Stimulated activated naive CD8-positive, alpha-beta T cell treated with anti-CD3 and anti-CD28 coated beads, Interleukin-15, amount 100 ng/mL, for 72 hours (primary cell): ENCODE results near the gene DTNB.
A peak's percentile ranks its signal among the peaks of the same experiment; 100 is the strongest.

Experiments
- ATAC-seq: fragments of 150-1000 bp; cut with Tn5 transposase; 2 replicates; pipeline ENCODE4 v1.10.0; 2021; ENCODE audit warnings: mild to moderate bottlenecking, moderate library complexity
- DNase-seq, 2 donors: peaks; one replicate each; pipeline ENCODE4 v3.0.0; 2021 to 2022
- H3K27ac Mint-ChIP-seq, 2 donors: one replicate each; pipeline ENCODE4 v1.8.0; 2022; ENCODE audit warnings: mild to moderate bottlenecking in 2 of 2, mixed read lengths in 2 of 2, moderate library complexity in 2 of 2
- H3K27me3 Mint-ChIP-seq: one replicate; pipeline ENCODE4 v1.8.0; 2022; ENCODE audit warnings: mixed read lengths
- H3K4me1 Mint-ChIP-seq: one replicate; pipeline ENCODE4 v1.8.0; 2022; ENCODE audit warnings: mild to moderate bottlenecking, mixed read lengths
- H3K4me3 Mint-ChIP-seq, 2 donors: one replicate each; pipeline ENCODE4 v1.8.0; 2022; ENCODE audit warnings: mild to moderate bottlenecking in 2 of 2, mixed read lengths in 2 of 2, moderate library complexity in 1 of 2
- H3K9me3 Mint-ChIP-seq, 2 donors: one replicate each; pipeline ENCODE4 v1.8.0; 2022; ENCODE audit warnings: mixed read lengths in 2 of 2

Gene DTNB

GRCh38 chr2:25592766-25593292, 80.5 kb downstream of the DTNB start:
- ATAC-seq = no peak
- H3K4me1 Mint-ChIP-seq = peaks cover 17% of the 10 kb centered on the region
- no peaks in the 10 kb centered on the region for H3K9me3 Mint-ChIP-seq
- H3K27ac Mint-ChIP-seq = no peak overlapping the region
- H3K27me3 Mint-ChIP-seq = no peaks in the 10 kb centered on the region
- DNase-seq = no peak
- H3K4me3 Mint-ChIP-seq = no peak overlapping the region

- ATAC-seq (no peak), DNase-seq (no peak)
- Mint-ChIP-seq H3K4me1 (peaks cover 34% of the 10 kb centered on the region), H3K9me3 (no peaks in the 10 kb centered on the region), H3K27me3 (no peaks in the 10 kb centered on the region), H3K27ac (no peak overlapping the region), H3K4me3 (no peak overlapping the region)
These were observed 82.4 kb downstream of the DTNB start for GRCh38 chr2:25590921-25591505.

- ATAC-seq (no peak), DNase-seq (no peak)
- Mint-ChIP-seq H3K4me3 (no peak overlapping the region), H3K27ac (no peak overlapping the region), H3K4me1 (peaks cover 34% of the 10 kb centered on the region), H3K27me3 (no peaks in the 10 kb centered on the region), H3K9me3 (no peaks in the 10 kb centered on the region)
These were observed 83.6 kb downstream of the DTNB start for GRCh38 chr2:25589676-25590205.

GRCh38 chr2:25588576-25588975, 84.8 kb downstream of the DTNB start:
- Mint-ChIP-seq H3K9me3 (no peaks in the 10 kb centered on the region), H3K4me1 (peaks cover 34% of the 10 kb centered on the region), H3K4me3 (no peak overlapping the region), H3K27me3 (no peaks in the 10 kb centered on the region), H3K27ac (no peak overlapping the region)
- no peak for DNase-seq
- ATAC-seq = no peak

GRCh38 chr2:25587361-25587760, 86.0 kb downstream of the DTNB start:
- H3K27ac Mint-ChIP-seq = no peak overlapping the region
- ATAC-seq (peak; percentile 64), DNase-seq (peak in 1 of 2 donors; percentile 26)
- peaks cover 34% of the 10 kb centered on the region for H3K4me1 Mint-ChIP-seq
- no peaks in the 10 kb centered on the region for H3K27me3 Mint-ChIP-seq
- no peak overlapping the region for H3K4me3 Mint-ChIP-seq
- H3K9me3 Mint-ChIP-seq = no peaks in the 10 kb centered on the region

GRCh38 chr2:25586726-25587144, 86.6 kb downstream of the DTNB start:
- H3K9me3 Mint-ChIP-seq = no peaks in the 10 kb centered on the region
- DNase-seq = peak in 1 of 2 donors; percentile 27
- peaks cover 28% of the 10 kb centered on the region for H3K4me1 Mint-ChIP-seq
- ATAC-seq = peak; percentile 89
- H3K27me3 Mint-ChIP-seq = no peaks in the 10 kb centered on the region
- peak overlapping the region; percentile 25 to 66 for H3K4me3 Mint-ChIP-seq
- H3K27ac Mint-ChIP-seq = peak overlapping the region in 1 of 2 donors; percentile 51

- no peak overlapping the region for H3K4me3 Mint-ChIP-seq
- ATAC-seq (no peak), DNase-seq (no peak)
- peaks cover 22% of the 10 kb centered on the region for H3K4me1 Mint-ChIP-seq
- no peak overlapping the region for H3K27ac Mint-ChIP-seq
- no peaks in the 10 kb centered on the region for H3K27me3 Mint-ChIP-seq
- H3K9me3 Mint-ChIP-seq = no peaks in the 10 kb centered on the region
These were observed 88.2 kb downstream of the DTNB start for GRCh38 chr2:25585189-25585588.

- Mint-ChIP-seq H3K27ac (no peak overlapping the region), H3K4me3 (no peak overlapping the region), H3K9me3 (no peaks in the 10 kb centered on the region), H3K4me1 (peaks cover 10% of the 10 kb centered on the region), H3K27me3 (no peaks in the 10 kb centered on the region)
- DNase-seq (no peak), ATAC-seq (no peak)
These were observed 91.1 kb downstream of the DTNB start for GRCh38 chr2:25582077-25582830.

- DNase-seq (no peak), ATAC-seq (no peak)
- Mint-ChIP-seq H3K9me3 (no peaks in the 10 kb centered on the region), H3K4me1 (no peaks in the 10 kb centered on the region), H3K4me3 (no peak overlapping the region), H3K27me3 (no peaks in the 10 kb centered on the region), H3K27ac (peak overlapping the region in 1 of 2 donors; percentile 4)
These were observed 96.8 kb downstream of the DTNB start for GRCh38 chr2:25576596-25576995.

GRCh38 chr2:25572638-25573037, 100.7 kb downstream of the DTNB start:
- DNase-seq (no peak), ATAC-seq (no peak)
- no peaks in the 10 kb centered on the region for H3K9me3 Mint-ChIP-seq
- no peaks in the 10 kb centered on the region for H3K4me1 Mint-ChIP-seq
- H3K27ac Mint-ChIP-seq = no peak overlapping the region
- H3K4me3 Mint-ChIP-seq = no peak overlapping the region
- H3K27me3 Mint-ChIP-seq = no peaks in the 10 kb centered on the region

- no peak for DNase-seq
- H3K4me3 Mint-ChIP-seq = no peak overlapping the region
- H3K4me1 Mint-ChIP-seq = peaks cover 7% of the 10 kb centered on the region
- no peaks in the 10 kb centered on the region for H3K27me3 Mint-ChIP-seq
- ATAC-seq = no peak
- H3K9me3 Mint-ChIP-seq = no peaks in the 10 kb centered on the region
- no peak overlapping the region for H3K27ac Mint-ChIP-seq
These were observed 103.1 kb downstream of the DTNB start for GRCh38 chr2:25570161-25570845.

GRCh38 chr2:25567406-25567805, 106.0 kb downstream of the DTNB start:
- Mint-ChIP-seq H3K4me3 (no peak overlapping the region), H3K27me3 (no peaks in the 10 kb centered on the region), H3K4me1 (peaks cover 7% of the 10 kb centered on the region), H3K9me3 (no peaks in the 10 kb centered on the region), H3K27ac (no peak overlapping the region)
- DNase-seq (no peak), ATAC-seq (peak; percentile 60)

GRCh38 chr2:25566694-25567093, 106.7 kb downstream of the DTNB start:
- DNase-seq (no peak), ATAC-seq (no peak)
- H3K4me1 Mint-ChIP-seq = peaks cover 13% of the 10 kb centered on the region
- peak overlapping the region in 1 of 2 donors; percentile 74 for H3K27ac Mint-ChIP-seq
- H3K27me3 Mint-ChIP-seq = no peaks in the 10 kb centered on the region
- no peak overlapping the region for H3K4me3 Mint-ChIP-seq
- no peaks in the 10 kb centered on the region for H3K9me3 Mint-ChIP-seq

GRCh38 chr2:25566094-25566493, 107.3 kb downstream of the DTNB start:
- H3K27me3 Mint-ChIP-seq = no peaks in the 10 kb centered on the region
- no peak overlapping the region for H3K4me3 Mint-ChIP-seq
- H3K9me3 Mint-ChIP-seq = peaks cover 0 to 2% of the 10 kb centered on the region in 2 donors
- H3K4me1 Mint-ChIP-seq = peaks cover 19% of the 10 kb centered on the region
- no peak for ATAC-seq
- no peak overlapping the region for H3K27ac Mint-ChIP-seq
- no peak for DNase-seq

- ATAC-seq = peak; percentile 83
- Mint-ChIP-seq H3K9me3 (peaks cover 7 to 11% of the 10 kb centered on the region in 2 donors), H3K4me1 (peaks cover 58% of the 10 kb centered on the region), H3K27ac (peak overlapping the region in 1 of 2 donors; percentile 6), H3K4me3 (peak overlapping the region; percentile 6 to 19), H3K27me3 (no peaks in the 10 kb centered on the region)
- peak in 1 of 2 donors; percentile 28 for DNase-seq
These were observed 112.1 kb downstream of the DTNB start for GRCh38 chr2:25561136-25561850.
